HEK293 (cell line): ENCODE measurements around the gene RNU7-1.

Experiments
- CTCF ChIA-PET: fragments of 350-600 bp; formaldehyde crosslinking; extraction: SDS; loops from one replicate; lab custom pipeline; 2021; ENCODE audit warnings: antibody characterized with exemption; lab: Yijun Ruan, JAX
- POLR2A ChIA-PET: fragments of 300-600 bp; formaldehyde crosslinking; extraction: SDS; loops from one replicate; lab custom pipeline; 2020; ENCODE audit warnings: antibody characterized with exemption, inconsistent platforms; lab: Yijun Ruan, JAX
- H3K27ac ChIP-seq: fragments of 200-500 bp; sonication (Bioruptor generic); 2 replicates; pipeline ENCODE4 v1.5.1; 2014; ENCODE audit warnings: low read depth, low read length, control low read depth, inconsistent platforms; ENCODE audit errors: extremely low read depth
- H3K36me3 ChIP-seq, 2 experiments: fragments of 200-500 bp in 1 of 2; sonication (Bioruptor generic) in 1 of 2; 1 replicate in 1 of 2; 2 replicates in 1 of 2; pipeline ENCODE4 v1.5.1; 2014 to 2017; ENCODE audit warnings: inconsistent platforms in 2 of 2, low read length in 2 of 2; ENCODE audit not compliant: control insufficient read depth in 2 of 2, insufficient read depth in 1 of 2
- H3K4me1 ChIP-seq: fragments of 200-500 bp; sonication (Bioruptor generic); 2 replicates; pipeline ENCODE4 v1.5.1; 2014; ENCODE audit warnings: mild to moderate bottlenecking, low read length, inconsistent platforms; ENCODE audit not compliant: control insufficient read depth, insufficient read depth
- H3K4me3 ChIP-seq: 2 replicates; pipeline ENCODE4 v1.5.1; 2011; ENCODE audit warnings: low read depth, mild to moderate bottlenecking, control low read depth, low read length, moderate library complexity
- H3K9me3 ChIP-seq: fragments of 200-500 bp; sonication (Bioruptor generic); 2 replicates; pipeline ENCODE4 v1.5.1; 2014; ENCODE audit warnings: low read depth, low read length, inconsistent platforms; ENCODE audit not compliant: control insufficient read depth, insufficient read depth
- SCRT1 ChIP-seq: fragments of 450-650 bp; formaldehyde crosslinking; IDR thresholded peaks from 2 replicates; pipeline ENCODE4 v1.5.1; 2016; ENCODE audit warnings: missing biosample characterization, missing genetic modification characterization, borderline replicate concordance
- SP2 ChIP-seq: fragments of 450-650 bp; formaldehyde crosslinking; IDR thresholded peaks from 2 replicates; pipeline ENCODE4 v1.5.1; 2016; ENCODE audit warnings: missing biosample characterization, missing genetic modification characterization
- TRIM28 ChIP-seq: IDR thresholded peaks from 2 replicates; pipeline ENCODE4 v1.6.1; 2011; ENCODE audit warnings: low read length, control low read depth, borderline replicate concordance
- ZBTB44 ChIP-seq: fragments of 450-650 bp; IDR thresholded peaks from 2 replicates; pipeline ENCODE4 v1.5.1; 2018; ENCODE audit warnings: missing biosample characterization, mild to moderate bottlenecking, missing genetic modification characterization
- ZBTB48 ChIP-seq: fragments of 450-650 bp; formaldehyde crosslinking; IDR thresholded peaks from 2 replicates; pipeline ENCODE4 v1.5.1; 2016; ENCODE audit warnings: missing biosample characterization, missing genetic modification characterization
- ZFP3 ChIP-seq: fragments of 450-650 bp; formaldehyde crosslinking; IDR thresholded peaks from 2 replicates; pipeline ENCODE4 v1.5.1; 2016; ENCODE audit warnings: low read depth, missing biosample characterization, missing genetic modification characterization
- ZNF138 ChIP-seq: fragments of 450-650 bp; formaldehyde crosslinking; IDR thresholded peaks from 2 replicates; pipeline ENCODE4 v1.5.1; 2016; ENCODE audit warnings: missing biosample characterization, missing genetic modification characterization, borderline replicate concordance
- ZNF140 ChIP-seq: fragments of 450-650 bp; formaldehyde crosslinking; IDR thresholded peaks from 2 replicates; pipeline ENCODE4 v1.5.1; 2016; ENCODE audit warnings: missing biosample characterization, missing genetic modification characterization
- ZNF148 ChIP-seq: fragments of 450-650 bp; formaldehyde crosslinking; IDR thresholded peaks from 2 replicates; pipeline ENCODE4 v1.5.0; 2017; ENCODE audit warnings: missing biosample characterization, missing genetic modification characterization, borderline replicate concordance
- ZNF175 ChIP-seq: fragments of 450-650 bp; formaldehyde crosslinking; IDR thresholded peaks from 2 replicates; pipeline ENCODE4 v1.5.1; 2016; ENCODE audit warnings: missing biosample characterization, missing genetic modification characterization
- ZNF23 ChIP-seq: fragments of 450-650 bp; formaldehyde crosslinking; IDR thresholded peaks from 2 replicates; pipeline ENCODE4 v1.5.1; 2016; ENCODE audit warnings: missing biosample characterization, missing genetic modification characterization, borderline replicate concordance
- ZNF248 ChIP-seq: fragments of 450-650 bp; formaldehyde crosslinking; IDR thresholded peaks from 2 replicates; pipeline ENCODE4 v1.5.1; 2017; ENCODE audit warnings: missing biosample characterization, missing genetic modification characterization
- ZNF280D ChIP-seq: fragments of 450-650 bp; formaldehyde crosslinking; IDR thresholded peaks from 2 replicates; pipeline ENCODE4 v1.5.1; 2016; ENCODE audit warnings: missing biosample characterization, missing genetic modification characterization
- ZNF354C ChIP-seq: fragments of 450-650 bp; formaldehyde crosslinking; IDR thresholded peaks from 2 replicates; pipeline ENCODE4 v1.5.1; 2016; ENCODE audit warnings: missing biosample characterization, missing genetic modification characterization, low read depth, borderline replicate concordance
- ZNF391 ChIP-seq: fragments of 450-650 bp; formaldehyde crosslinking; IDR thresholded peaks from 2 replicates; pipeline ENCODE4 v1.5.1; 2016; ENCODE audit warnings: low read depth, missing biosample characterization, missing genetic modification characterization, borderline replicate concordance
- ZNF521 ChIP-seq: fragments of 450-650 bp; formaldehyde crosslinking; IDR thresholded peaks from 2 replicates; pipeline ENCODE4 v1.5.1; 2017; ENCODE audit warnings: missing biosample characterization, mild to moderate bottlenecking, missing genetic modification characterization
- ZNF639 ChIP-seq: fragments of 450-650 bp; formaldehyde crosslinking; IDR thresholded peaks from 2 replicates; pipeline ENCODE4 v1.5.1; 2016; ENCODE audit warnings: missing biosample characterization, missing genetic modification characterization
- ZNF677 ChIP-seq: fragments of 450-650 bp; IDR thresholded peaks from 2 replicates; pipeline ENCODE4 v1.5.0; 2018; ENCODE audit warnings: missing biosample characterization, mild to moderate bottlenecking, missing genetic modification characterization, moderate library complexity
- ZSCAN30 ChIP-seq: fragments of 450-650 bp; IDR thresholded peaks from 2 replicates; pipeline ENCODE4 v1.5.1; 2018; ENCODE audit warnings: missing biosample characterization, mild to moderate bottlenecking, missing genetic modification characterization, moderate library complexity

RNU7-1 gene

GRCh38 chr12:6975297-6976032, 31.8 kb downstream of the RNU7-1 start:
- TF ChIP-seq ZNF23 (tag by site-specific recombination) (no peak), ZNF140 (no peak), ZNF677 (tag by site-specific recombination) (no peak), ZNF148 (tag by site-specific recombination) (no peak), ZNF639 (tag by site-specific recombination) (no peak), TRIM28 (no peak), ZNF521 (tag by site-specific recombination) (no peak), ZNF280D (tag by site-specific recombination) (no peak), ZFP3 (tag by site-specific recombination) (no peak)
- Histone ChIP-seq H3K36me3 (peaks cover 18 to 77% of the 10 kb centered on the region in 2 experiments), H3K27ac (no peak overlapping the region), H3K9me3 (no peaks in the 10 kb centered on the region), H3K4me1 (0 out of 2 replicates have a peak, but pooled peaks cover 4% of the 10 kb centered on the region), H3K4me3 (no peak overlapping the region)
- ChIA-PET POLR2A (interaction anchor here (0.9 to 1.0 kb wide), 2 partner anchors 29 to 43 kb away, joined by 3 to 6 read pairs; partner anchors contain the start of gene LPCAT3), CTCF (interaction anchor here (0.6 to 1.9 kb wide), 5 partner anchors 11 to 133 kb away, joined by 3 to 9 read pairs (median 3); partner anchors contain the start of gene LPCAT3)

GRCh38 chr12:6977653-6978052, 34.0 kb downstream of the RNU7-1 start:
- Histone ChIP-seq H3K36me3 (peaks cover 23 to 94% of the 10 kb centered on the region in 2 experiments), H3K27ac (no peak overlapping the region), H3K9me3 (no peaks in the 10 kb centered on the region), H3K4me3 (no peak overlapping the region), H3K4me1 (no peaks in the 10 kb centered on the region)
- ChIA-PET POLR2A (interaction anchor here (0.5 to 1.4 kb wide), 5 partner anchors 28 to 106 kb away, joined by 3 to 6 read pairs (median 3); partner anchors contain the start of gene LRRC23), CTCF (interaction anchor here (0.6 to 1.6 kb wide), 3 partner anchors 18 to 230 kb away, joined by 3 to 4 read pairs (median 3); no protein-coding TSS in a partner anchor)
- no peak for TF ChIP-seq ZNF138 (tag by site-specific recombination)
- no peak for TF ChIP-seq ZBTB48 (tag by site-specific recombination)
- no peak for TF ChIP-seq SP2 (tag by site-specific recombination)
- no peak for TF ChIP-seq ZNF391 (tag by site-specific recombination)
- no peak for TF ChIP-seq ZNF175 (tag by site-specific recombination)
- TF ChIP-seq ZNF248 (tag by site-specific recombination): no peak
- no peak for TF ChIP-seq ZNF354C (tag by site-specific recombination)
- no peak for TF ChIP-seq SCRT1 (tag by site-specific recombination)
- TF ChIP-seq ZBTB44 (tag by site-specific recombination): no peak
- TF ChIP-seq ZSCAN30: no peak
